ENCODE results near the gene ATN1. TPM values are rescaled to one million over a fixed set of nuclear protein-coding genes. Genes with fewer than 3 reads are reported as not detected.

ATN1 gene
- total and polyA plus RNA-seq, 4 donors: 3.6 to 12.6 (median 7.9) TPM

DNA sequence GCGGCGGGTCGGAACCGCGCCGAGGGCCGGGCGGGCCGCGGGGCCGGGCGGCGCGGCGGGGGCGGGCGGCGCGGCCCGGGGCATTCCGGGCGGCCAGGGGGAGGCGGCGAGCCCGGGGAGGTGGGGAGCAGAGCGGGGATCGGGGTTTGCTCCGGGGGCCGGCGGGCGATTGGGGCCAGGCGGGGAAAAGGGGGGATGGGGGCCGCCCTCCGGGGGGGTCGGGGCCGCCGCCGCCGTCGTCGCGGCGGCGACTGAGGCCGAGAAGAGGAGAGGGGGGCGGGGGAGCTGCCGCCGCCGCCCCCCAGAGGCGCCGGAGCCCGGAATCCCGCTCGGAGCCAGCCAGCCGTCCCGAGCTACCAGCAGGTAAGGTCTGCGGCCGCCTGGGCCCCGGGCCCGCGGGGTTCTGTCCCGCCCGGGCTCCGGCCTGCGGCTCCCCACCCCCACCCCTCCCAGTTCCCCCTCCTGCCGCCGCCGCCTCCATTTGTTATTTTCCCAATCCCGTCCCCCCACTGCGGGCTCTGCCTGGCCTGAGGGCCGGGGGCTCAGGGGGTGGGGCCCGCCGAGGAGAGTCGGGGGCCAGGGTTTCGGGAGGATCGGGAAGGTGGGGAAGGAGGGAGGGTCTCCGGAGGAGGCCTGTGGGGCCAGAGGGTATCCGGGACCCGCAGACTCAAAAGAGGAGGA, 403 bp downstream of the ATN1 start:
- Histone ChIP-seq H3K27me3 (ENCODE audit: control insufficient read depth in 4 of 4, insufficient read depth in 4 of 4, low read length in 3 of 4) (no peaks in the 10 kb centered on the region), H3K4me3 (ENCODE audit: low read depth in 1 of 3, low read length in 3 of 3) (peak overlapping the region; percentile 66 to 88 (median 78)), H3K9me3 (ENCODE audit: control insufficient read depth in 4 of 4, low read length in 3 of 4) (no peaks in the 10 kb centered on the region), H3K4me1 (ENCODE audit: control insufficient read depth in 4 of 4, insufficient read depth in 4 of 4, low read length in 3 of 4) (peaks cover 9 to 60% (median 48%) of the 10 kb centered on the region in 4 donors), H3K27ac (ENCODE audit: low read depth in 1 of 2, low read length in 2 of 2) (peak overlapping the region; percentile 62 to 66), H3K36me3 (ENCODE audit: control insufficient read depth in 4 of 4, insufficient read depth in 3 of 4, low read depth in 1 of 4, low read length in 3 of 4) (no peaks in the 10 kb centered on the region), H3K9ac (ENCODE audit: low read depth in 1 of 2, low read length in 2 of 2) (peak overlapping the region; percentile 35 to 55)
- TF ChIP-seq, protein P1, sequence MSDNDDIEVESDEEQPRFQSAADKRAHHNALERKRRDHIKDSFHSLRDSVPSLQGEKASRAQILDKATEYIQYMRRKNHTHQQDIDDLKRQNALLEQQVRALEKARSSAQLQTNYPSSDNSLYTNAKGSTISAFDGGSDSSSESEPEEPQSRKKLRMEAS (IDR thresholded peaks at IDR 0.05): no peak
- no peak for TF ChIP-seq GABPA (IDR thresholded peaks at IDR 0.05 in 1 of 2, conservative IDR thresholded peaks at IDR 0.05 in 1 of 2)
- TF ChIP-seq, protein P2, sequence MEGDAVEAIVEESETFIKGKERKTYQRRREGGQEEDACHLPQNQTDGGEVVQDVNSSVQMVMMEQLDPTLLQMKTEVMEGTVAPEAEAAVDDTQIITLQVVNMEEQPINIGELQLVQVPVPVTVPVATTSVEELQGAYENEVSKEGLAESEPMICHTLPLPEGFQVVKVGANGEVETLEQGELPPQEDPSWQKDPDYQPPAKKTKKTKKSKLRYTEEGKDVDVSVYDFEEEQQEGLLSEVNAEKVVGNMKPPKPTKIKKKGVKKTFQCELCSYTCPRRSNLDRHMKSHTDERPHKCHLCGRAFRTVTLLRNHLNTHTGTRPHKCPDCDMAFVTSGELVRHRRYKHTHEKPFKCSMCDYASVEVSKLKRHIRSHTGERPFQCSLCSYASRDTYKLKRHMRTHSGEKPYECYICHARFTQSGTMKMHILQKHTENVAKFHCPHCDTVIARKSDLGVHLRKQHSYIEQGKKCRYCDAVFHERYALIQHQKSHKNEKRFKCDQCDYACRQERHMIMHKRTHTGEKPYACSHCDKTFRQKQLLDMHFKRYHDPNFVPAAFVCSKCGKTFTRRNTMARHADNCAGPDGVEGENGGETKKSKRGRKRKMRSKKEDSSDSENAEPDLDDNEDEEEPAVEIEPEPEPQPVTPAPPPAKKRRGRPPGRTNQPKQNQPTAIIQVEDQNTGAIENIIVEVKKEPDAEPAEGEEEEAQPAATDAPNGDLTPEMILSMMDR (IDR thresholded peaks at IDR 0.05; ENCODE audit: low read depth, low read length, missing input control): no peak
- TF ChIP-seq NR2F2 (IDR thresholded peaks at IDR 0.05): no peak
- TF ChIP-seq, protein P3, sequence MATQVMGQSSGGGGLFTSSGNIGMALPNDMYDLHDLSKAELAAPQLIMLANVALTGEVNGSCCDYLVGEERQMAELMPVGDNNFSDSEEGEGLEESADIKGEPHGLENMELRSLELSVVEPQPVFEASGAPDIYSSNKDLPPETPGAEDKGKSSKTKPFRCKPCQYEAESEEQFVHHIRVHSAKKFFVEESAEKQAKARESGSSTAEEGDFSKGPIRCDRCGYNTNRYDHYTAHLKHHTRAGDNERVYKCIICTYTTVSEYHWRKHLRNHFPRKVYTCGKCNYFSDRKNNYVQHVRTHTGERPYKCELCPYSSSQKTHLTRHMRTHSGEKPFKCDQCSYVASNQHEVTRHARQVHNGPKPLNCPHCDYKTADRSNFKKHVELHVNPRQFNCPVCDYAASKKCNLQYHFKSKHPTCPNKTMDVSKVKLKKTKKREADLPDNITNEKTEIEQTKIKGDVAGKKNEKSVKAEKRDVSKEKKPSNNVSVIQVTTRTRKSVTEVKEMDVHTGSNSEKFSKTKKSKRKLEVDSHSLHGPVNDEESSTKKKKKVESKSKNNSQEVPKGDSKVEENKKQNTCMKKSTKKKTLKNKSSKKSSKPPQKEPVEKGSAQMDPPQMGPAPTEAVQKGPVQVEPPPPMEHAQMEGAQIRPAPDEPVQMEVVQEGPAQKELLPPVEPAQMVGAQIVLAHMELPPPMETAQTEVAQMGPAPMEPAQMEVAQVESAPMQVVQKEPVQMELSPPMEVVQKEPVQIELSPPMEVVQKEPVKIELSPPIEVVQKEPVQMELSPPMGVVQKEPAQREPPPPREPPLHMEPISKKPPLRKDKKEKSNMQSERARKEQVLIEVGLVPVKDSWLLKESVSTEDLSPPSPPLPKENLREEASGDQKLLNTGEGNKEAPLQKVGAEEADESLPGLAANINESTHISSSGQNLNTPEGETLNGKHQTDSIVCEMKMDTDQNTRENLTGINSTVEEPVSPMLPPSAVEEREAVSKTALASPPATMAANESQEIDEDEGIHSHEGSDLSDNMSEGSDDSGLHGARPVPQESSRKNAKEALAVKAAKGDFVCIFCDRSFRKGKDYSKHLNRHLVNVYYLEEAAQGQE (IDR thresholded peaks at IDR 0.05): no peak
- no peak for TF ChIP-seq EGR1 (IDR thresholded peaks at IDR 0.05; ENCODE audit: low read depth in 2 of 2)
- no peak for TF ChIP-seq JUND (IDR thresholded peaks at IDR 0.05)
- TF ChIP-seq, protein P4, sequence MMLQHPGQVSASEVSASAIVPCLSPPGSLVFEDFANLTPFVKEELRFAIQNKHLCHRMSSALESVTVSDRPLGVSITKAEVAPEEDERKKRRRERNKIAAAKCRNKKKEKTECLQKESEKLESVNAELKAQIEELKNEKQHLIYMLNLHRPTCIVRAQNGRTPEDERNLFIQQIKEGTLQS (IDR thresholded peaks at IDR 0.05): no peak
- no peak for TF ChIP-seq SP1 (IDR thresholded peaks at IDR 0.05)
- TF ChIP-seq, protein P5, sequence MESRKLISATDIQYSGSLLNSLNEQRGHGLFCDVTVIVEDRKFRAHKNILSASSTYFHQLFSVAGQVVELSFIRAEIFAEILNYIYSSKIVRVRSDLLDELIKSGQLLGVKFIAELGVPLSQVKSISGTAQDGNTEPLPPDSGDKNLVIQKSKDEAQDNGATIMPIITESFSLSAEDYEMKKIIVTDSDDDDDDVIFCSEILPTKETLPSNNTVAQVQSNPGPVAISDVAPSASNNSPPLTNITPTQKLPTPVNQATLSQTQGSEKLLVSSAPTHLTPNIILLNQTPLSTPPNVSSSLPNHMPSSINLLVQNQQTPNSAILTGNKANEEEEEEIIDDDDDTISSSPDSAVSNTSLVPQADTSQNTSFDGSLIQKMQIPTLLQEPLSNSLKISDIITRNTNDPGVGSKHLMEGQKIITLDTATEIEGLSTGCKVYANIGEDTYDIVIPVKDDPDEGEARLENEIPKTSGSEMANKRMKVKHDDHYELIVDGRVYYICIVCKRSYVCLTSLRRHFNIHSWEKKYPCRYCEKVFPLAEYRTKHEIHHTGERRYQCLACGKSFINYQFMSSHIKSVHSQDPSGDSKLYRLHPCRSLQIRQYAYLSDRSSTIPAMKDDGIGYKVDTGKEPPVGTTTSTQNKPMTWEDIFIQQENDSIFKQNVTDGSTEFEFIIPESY (IDR thresholded peaks at IDR 0.05): no peak
- no peak for TF ChIP-seq FOXA1 (IDR thresholded peaks at IDR 0.05)
- TF ChIP-seq YY1 (IDR thresholded peaks at IDR 0.05): no peak
- no peak for TF ChIP-seq FOXA2 (IDR thresholded peaks at IDR 0.05)
- no peak for DNase-seq (ENCODE audit: low spot score)
- under 1% methylated on average over 78 of the region's 79 CpGs for WGBS
